HG03108 (cell line): Measurements from ENCODE around the gene GNLY.

ENCODE experiments used
- ATAC-seq: cut with Tn5 transposase; IDR thresholded peaks from one replicate; pipeline ENCODE4 v1.9.1; 2021; ENCODE audit warnings: moderate library complexity; ENCODE audit not compliant: unreplicated experiment

Gene GNLY

DNA sequence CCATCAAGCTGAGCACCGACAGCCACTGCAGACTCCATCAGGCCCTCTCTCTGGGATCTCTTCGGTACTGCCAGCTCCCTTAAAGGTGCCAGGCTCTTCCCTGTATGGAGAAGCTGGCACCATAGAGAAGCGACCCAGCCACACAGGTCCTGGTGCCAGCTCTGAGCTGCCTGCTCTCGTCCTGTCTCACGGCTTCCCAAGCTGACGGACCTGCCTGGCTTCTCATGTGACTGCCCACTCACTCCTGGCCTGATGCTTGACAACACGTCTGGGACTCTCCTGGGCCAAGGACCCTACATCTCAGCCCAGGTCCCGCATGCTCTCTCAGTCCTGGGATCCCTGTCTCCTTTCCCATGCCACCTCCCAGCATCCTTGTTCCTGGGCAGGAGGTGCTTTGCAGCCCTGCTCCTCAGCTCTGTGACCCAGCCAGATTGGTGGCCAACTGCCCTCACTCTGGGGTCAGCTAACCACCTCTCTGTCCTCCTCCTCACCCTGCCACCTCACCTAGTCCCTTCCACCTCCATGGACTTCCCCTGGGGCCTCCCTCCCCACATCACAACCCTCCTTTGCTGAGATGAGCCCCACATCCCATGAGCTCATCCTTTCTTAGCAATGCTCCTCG lies 47.2 kb downstream of the GNLY start:
- ATAC-seq = no peak

DNA sequence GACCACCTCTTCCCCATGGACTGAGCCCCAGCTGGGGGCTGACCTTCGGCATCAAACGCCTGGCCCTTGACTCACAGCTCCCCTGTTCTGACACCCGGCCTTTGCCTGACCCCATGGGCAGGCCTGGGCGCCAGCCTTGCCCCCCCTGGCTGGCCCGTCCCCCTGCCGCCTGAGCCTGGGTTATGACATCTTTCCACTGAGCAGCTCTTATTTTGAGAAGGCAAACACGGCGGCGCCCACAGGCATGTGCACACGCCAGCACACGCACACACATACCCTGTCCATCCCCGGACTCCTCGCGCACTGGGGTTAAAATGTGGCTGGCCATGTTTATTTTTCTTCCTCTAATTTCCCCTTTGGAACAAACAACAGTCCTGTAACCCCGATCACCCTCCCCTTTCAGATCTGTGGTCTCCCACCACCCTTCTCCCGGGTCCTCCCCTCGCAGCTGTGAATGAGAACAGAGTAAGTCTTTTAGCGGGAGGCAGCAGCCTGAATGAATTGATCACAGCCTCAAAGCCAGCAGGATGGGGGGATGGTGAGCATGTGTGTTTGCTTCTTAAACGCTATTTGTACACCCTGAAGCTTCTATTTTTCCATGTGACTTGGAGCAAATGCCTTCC lies 47.8 kb downstream of the GNLY start:
- ATAC-seq = no peak

DNA sequence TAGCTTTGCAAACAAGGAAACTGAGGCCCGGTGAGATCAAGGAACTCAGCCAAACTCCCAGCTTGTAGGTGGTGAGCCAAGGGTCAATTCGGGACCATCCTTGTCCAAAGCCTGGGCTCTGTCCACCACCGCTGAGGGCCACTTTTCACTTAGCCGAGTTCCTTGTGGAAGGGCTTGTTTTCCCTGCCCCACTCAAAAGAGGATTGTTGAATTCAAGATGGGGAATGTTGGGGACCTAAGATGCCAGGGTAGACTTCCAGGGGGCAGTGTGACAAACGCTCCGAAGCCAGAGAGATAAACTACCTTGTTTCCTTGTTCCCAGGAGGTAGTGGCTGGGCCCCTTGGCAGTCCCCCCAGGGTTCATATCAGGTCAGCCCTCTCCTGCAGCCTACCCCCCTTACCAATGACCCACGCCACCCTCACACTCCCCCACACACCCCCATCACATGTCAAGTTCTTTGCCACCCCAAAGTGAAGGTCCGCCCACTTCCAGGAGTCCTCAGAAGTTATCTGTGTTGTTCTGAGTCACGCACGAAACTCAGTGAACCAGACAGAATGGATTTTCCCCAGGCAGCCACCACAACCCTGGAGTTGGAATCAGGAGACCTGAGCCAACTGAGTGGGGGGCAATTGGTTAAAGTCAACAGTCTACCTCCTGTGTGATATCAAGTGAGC lies 49.3 kb downstream of the GNLY start:
- ATAC-seq = no peak

DNA sequence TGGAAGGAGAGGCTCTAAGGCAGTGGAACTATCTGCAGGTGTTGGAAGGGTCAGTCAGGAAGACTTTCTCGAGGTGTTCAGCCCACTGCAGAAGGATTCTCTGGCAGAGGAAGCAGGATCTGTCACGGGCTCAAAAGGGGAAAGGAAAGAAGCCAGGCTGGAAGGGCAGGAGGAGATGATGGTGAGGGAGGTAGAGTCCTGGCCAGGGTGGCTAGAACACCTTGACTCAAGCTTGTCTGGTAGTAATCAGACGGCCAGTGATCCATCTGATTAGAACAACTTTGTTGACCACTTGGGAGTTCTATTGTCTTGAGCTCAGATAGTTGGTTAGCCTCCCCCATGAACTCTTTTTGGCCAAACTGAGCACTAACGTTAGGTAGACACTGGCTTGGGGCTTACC lies 49.9 kb downstream of the GNLY start:
- ATAC-seq = no peak

- ATAC-seq = no peak
These were observed 50.8 kb downstream of the GNLY start for GRCh38 chr2:85744741-85745601.

- no peak for ATAC-seq
These were observed 51.5 kb downstream of the GNLY start for GRCh38 chr2:85745619-85746018.

GRCh38 chr2:85746321-85747004 lies 52.3 kb downstream of the GNLY start:
- no peak for ATAC-seq

GRCh38 chr2:85747441-85747840 lies 53.3 kb downstream of the GNLY start:
- ATAC-seq = no peak

DNA sequence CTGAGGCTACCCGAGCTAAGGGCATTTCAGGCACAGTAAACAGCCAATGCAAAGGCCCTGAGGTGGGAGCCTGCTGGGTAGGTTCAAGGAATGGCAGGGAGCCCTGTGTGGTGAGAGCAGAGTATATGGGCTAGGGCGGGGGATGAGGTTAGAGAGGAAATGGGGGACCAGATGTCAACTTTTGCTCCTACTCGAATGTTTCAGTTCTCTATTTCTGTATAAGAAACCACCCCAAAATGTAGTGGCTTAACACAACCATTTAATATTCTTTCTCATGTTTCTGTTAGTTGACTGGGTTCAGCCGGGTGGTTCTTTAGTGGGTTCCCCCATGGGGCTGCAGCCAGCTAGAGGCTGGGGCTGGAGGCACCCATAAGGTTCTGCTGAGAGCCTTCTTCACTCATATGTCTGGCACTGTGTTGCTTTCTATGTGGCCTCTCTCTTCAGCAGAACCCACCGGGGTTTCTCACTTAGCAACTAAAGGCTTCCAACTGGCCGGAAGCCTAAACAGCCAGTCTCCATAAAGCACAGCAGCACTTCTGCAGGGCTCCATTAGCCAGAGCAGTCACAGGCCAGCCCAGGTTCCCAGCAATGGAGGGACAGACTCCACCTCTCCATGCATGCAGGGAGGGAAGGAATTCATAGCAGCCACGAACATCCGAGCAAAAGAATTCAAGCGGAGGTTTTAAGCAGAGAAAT lies 54.0 kb downstream of the GNLY start:
- ATAC-seq = peak; percentile 84
